ENCODE results near the gene TMC1. TPM values are rescaled to one million over a fixed set of nuclear protein-coding genes. Genes with fewer than 3 reads are reported as not detected.
"Not testable (repeated sequence)": the region's sequence is repeated elsewhere in the genome, so short reads cannot be mapped to it uniquely, and the experiment has no call there.

TMC1 gene
- total and polyA plus RNA-seq, 2 donors from 2014 or later: 0.25 to 1.2 TPM

- H3K27ac ChIP-seq (ENCODE audit: low read depth in 2 of 2, low read length in 2 of 2): no peak overlapping the region
- DNase-seq (no peak), FAIRE-seq (no peak)
- intact Hi-C loops (cut with DNase I): no loop called here
- H3K4me1 ChIP-seq (ENCODE audit: control insufficient read depth in 2 of 3, insufficient read depth in 2 of 3, low read depth in 1 of 3, low read length in 3 of 3): no peaks in the 10 kb centered on the region
- no peaks in the 10 kb centered on the region for H3K27me3 ChIP-seq (ENCODE audit: control insufficient read depth, insufficient read depth, low read length)
- H3K36me3 ChIP-seq (ENCODE audit: control insufficient read depth in 2 of 3, insufficient read depth in 3 of 3, low read length in 3 of 3): no peaks in the 10 kb centered on the region
- no peak overlapping the region for H3K4me3 ChIP-seq (ENCODE audit: low read length in 3 of 3)
- no peaks in the 10 kb centered on the region for H3K9me3 ChIP-seq (ENCODE audit: control insufficient read depth in 2 of 3, insufficient read depth in 1 of 3, low read length in 3 of 3)
- H3K9ac ChIP-seq (ENCODE audit: low read length in 3 of 3): no peak overlapping the region
- TF ChIP-seq CTCF (IDR thresholded peaks at IDR 0.05; ENCODE audit: borderline replicate concordance, extremely low read depth, insufficient read depth): no peak
These were observed 14.8 kb upstream of the TMC1 start for GRCh38 chr9:72506615-72507014.

GRCh38 chr9:72509053-72509452 lies 12.4 kb upstream of the TMC1 start:
- Histone ChIP-seq H3K27me3 (ENCODE audit: control insufficient read depth, insufficient read depth, low read length) (no peaks in the 10 kb centered on the region), H3K27ac (ENCODE audit: low read depth in 2 of 2, low read length in 2 of 2) (no peak overlapping the region), H3K4me3 (ENCODE audit: low read length in 3 of 3) (no peak overlapping the region), H3K9me3 (ENCODE audit: control insufficient read depth in 2 of 3, insufficient read depth in 1 of 3, low read length in 3 of 3) (no peaks in the 10 kb centered on the region), H3K36me3 (ENCODE audit: control insufficient read depth in 2 of 3, insufficient read depth in 3 of 3, low read length in 3 of 3) (no peaks in the 10 kb centered on the region), H3K4me1 (ENCODE audit: control insufficient read depth in 2 of 3, insufficient read depth in 2 of 3, low read depth in 1 of 3, low read length in 3 of 3) (no peaks in the 10 kb centered on the region), H3K9ac (ENCODE audit: low read length in 3 of 3) (no peak overlapping the region)
- intact Hi-C loops (cut with DNase I): no loop called here
- no peak for TF ChIP-seq CTCF (IDR thresholded peaks at IDR 0.05; ENCODE audit: borderline replicate concordance, extremely low read depth, insufficient read depth)
- DNase-seq (no peak), FAIRE-seq (no peak)

- no peaks in the 10 kb centered on the region for H3K36me3 ChIP-seq (ENCODE audit: control insufficient read depth in 2 of 3, insufficient read depth in 3 of 3, low read length in 3 of 3)
- no peaks in the 10 kb centered on the region for H3K27me3 ChIP-seq (ENCODE audit: control insufficient read depth, insufficient read depth, low read length)
- H3K27ac ChIP-seq (ENCODE audit: low read depth in 2 of 2, low read length in 2 of 2): no peak overlapping the region
- no peak overlapping the region for H3K4me3 ChIP-seq (ENCODE audit: low read length in 3 of 3)
- H3K9me3 ChIP-seq (ENCODE audit: control insufficient read depth in 2 of 3, insufficient read depth in 1 of 3, low read length in 3 of 3): no peaks in the 10 kb centered on the region
- intact Hi-C loops (cut with DNase I): no loop called here
- no peak for TF ChIP-seq CTCF (IDR thresholded peaks at IDR 0.05; ENCODE audit: borderline replicate concordance, extremely low read depth, insufficient read depth)
- no peak for FAIRE-seq
- H3K9ac ChIP-seq (ENCODE audit: low read length in 3 of 3): no peak overlapping the region
- H3K4me1 ChIP-seq (ENCODE audit: control insufficient read depth in 2 of 3, insufficient read depth in 2 of 3, low read depth in 1 of 3, low read length in 3 of 3): no peaks in the 10 kb centered on the region
- DNase-seq: no peak
These were observed 11.8 kb upstream of the TMC1 start for GRCh38 chr9:72509635-72510034.

- H3K4me3 ChIP-seq (ENCODE audit: low read length in 3 of 3); H3K36me3 ChIP-seq (ENCODE audit: control insufficient read depth in 2 of 3, insufficient read depth in 3 of 3, low read length in 3 of 3); H3K9me3 ChIP-seq (ENCODE audit: control insufficient read depth in 2 of 3, insufficient read depth in 1 of 3, low read length in 3 of 3); intact Hi-C loops (cut with DNase I); H3K27me3 ChIP-seq (ENCODE audit: control insufficient read depth, insufficient read depth, low read length); DNase-seq; H3K27ac ChIP-seq (ENCODE audit: low read depth in 2 of 2, low read length in 2 of 2); FAIRE-seq; H3K9ac ChIP-seq (ENCODE audit: low read length in 3 of 3); H3K4me1 ChIP-seq (ENCODE audit: control insufficient read depth in 2 of 3, insufficient read depth in 2 of 3, low read depth in 1 of 3, low read length in 3 of 3): not testable (repeated sequence)
These were observed 397 bp upstream of the TMC1 start for GRCh38 chr9:72521011-72521410.
